Tibial artery (tissue), 4 donors: ENCODE data around the gene RNASET2.

Source experiments
- DNase-seq, 2 donors: peaks; one replicate each; pipeline ENCODE4 v3.0.0-alpha.2; 2019
- H3K27ac ChIP-seq, 2 donors: fragments of 200-600 bp; sonication (generic) in 1 of 2; 1 replicate in 1 of 2; 2 replicates in 1 of 2; pipeline ENCODE4 v1.5.1; 2018 to 2019; ENCODE audit warnings: mild to moderate bottlenecking in 1 of 2
- H3K27me3 ChIP-seq, 2 donors: fragments of 200-600 bp; sonication (generic) in 1 of 2; one replicate each; pipeline versions ENCODE4 v1.5.1 to v1.6.0; 2016 to 2019
- H3K36me3 ChIP-seq, 3 donors: fragments of 200-600 bp; sonication (generic) in 2 of 3; one replicate each; pipeline ENCODE4 v1.5.1; 2016 to 2019; ENCODE audit warnings: mild to moderate bottlenecking in 2 of 3
- H3K4me1 ChIP-seq, 4 donors: fragments of 200-600 bp; sonication (generic) in 2 of 4; 1 replicate in 3 of 4; 2 replicates in 1 of 4; pipeline ENCODE4 v1.5.1; 2016 to 2019
- H3K4me3 ChIP-seq, 2 donors: fragments of 200-600 bp; sonication (generic) in 1 of 2; 1 replicate in 1 of 2; 2 replicates in 1 of 2; pipeline ENCODE4 v1.5.1; 2018 to 2019; ENCODE audit warnings: mild to moderate bottlenecking in 2 of 2
- H3K9me3 ChIP-seq, 3 donors: fragments of 200-600 bp; sonication (generic) in 1 of 3; one replicate each; pipeline ENCODE4 v1.5.1; 2016 to 2019
- intact Hi-C: fragments of 100-400 bp; cut with DNase I; formaldehyde crosslinking; loops from one replicate; pipeline ENCODE4 v1.15.0; 2023; ENCODE audit warnings: low total_unique reads
- TF ChIP-seq, protein P1 (sequence below), 2 experiments: fragments of 200-600 bp in 1 of 2; fragments of 450-650 bp in 1 of 2; IDR thresholded peaks; one replicate each; pipeline ENCODE4 v1.5.1; 2017 to 2019; ENCODE audit warnings: antibody characterized with exemption in 2 of 2, mild to moderate bottlenecking in 1 of 2, moderate library complexity in 1 of 2

Gene RNASET2

DNA sequence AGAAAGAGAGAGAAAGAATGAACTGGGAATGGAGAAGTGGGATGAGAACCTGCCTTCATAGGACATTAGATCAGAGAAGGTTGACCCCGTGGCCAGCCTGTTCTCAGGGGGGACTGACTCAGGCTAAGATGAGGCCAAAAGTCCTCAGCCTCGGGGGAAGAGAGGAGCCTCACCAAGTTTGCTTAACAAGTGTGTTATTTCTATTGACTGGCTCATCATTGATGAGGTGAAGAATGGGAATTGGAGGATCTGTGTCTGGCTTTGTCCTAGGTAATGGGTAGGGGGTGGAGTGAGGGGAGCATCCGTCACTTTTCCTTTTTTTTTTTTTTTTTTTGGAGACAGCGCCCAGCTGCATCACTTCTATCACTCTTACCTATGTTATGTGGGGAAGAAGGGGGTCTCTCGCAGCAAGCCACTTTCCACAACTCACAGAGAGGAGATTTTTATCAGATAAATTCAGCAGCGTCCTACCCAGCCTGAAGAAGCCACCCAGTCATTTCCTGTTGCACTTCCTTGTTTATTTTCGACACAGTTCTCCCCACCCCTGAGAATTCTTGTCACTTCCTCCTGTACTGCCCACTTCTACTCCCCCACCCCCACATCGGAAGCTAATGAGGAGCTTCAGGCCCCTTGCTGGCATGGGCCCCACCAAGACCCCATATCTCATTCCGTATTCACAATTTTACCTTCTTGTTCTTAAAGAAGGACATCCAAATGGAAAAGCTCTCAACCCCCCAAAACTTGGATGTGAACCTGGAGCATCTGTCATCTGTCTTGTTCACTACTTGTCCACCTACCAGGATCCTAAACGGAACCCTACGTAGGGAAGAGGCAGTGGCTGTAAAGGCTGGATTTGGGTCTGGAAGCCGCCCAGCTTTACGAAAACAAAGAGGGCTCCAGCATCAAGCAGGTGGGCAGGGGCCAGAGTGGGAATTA lies 2.8 kb upstream of the RNASET2 start:
- H3K27ac ChIP-seq: no peak overlapping the region
- no peaks in the 10 kb centered on the region for H3K9me3 ChIP-seq
- no peaks in the 10 kb centered on the region for H3K27me3 ChIP-seq
- intact Hi-C loops: no loop called here
- TF ChIP-seq, protein P1, sequence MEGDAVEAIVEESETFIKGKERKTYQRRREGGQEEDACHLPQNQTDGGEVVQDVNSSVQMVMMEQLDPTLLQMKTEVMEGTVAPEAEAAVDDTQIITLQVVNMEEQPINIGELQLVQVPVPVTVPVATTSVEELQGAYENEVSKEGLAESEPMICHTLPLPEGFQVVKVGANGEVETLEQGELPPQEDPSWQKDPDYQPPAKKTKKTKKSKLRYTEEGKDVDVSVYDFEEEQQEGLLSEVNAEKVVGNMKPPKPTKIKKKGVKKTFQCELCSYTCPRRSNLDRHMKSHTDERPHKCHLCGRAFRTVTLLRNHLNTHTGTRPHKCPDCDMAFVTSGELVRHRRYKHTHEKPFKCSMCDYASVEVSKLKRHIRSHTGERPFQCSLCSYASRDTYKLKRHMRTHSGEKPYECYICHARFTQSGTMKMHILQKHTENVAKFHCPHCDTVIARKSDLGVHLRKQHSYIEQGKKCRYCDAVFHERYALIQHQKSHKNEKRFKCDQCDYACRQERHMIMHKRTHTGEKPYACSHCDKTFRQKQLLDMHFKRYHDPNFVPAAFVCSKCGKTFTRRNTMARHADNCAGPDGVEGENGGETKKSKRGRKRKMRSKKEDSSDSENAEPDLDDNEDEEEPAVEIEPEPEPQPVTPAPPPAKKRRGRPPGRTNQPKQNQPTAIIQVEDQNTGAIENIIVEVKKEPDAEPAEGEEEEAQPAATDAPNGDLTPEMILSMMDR (IDR thresholded peaks at IDR 0.05): no peak
- DNase-seq: peak in 1 of 2 donors; percentile 29
- H3K4me1 ChIP-seq: peaks cover 0 to 17% (median 14%) of the 10 kb centered on the region in 4 donors
- H3K4me3 ChIP-seq: no peak overlapping the region
- H3K36me3 ChIP-seq: no peaks in the 10 kb centered on the region

DNA sequence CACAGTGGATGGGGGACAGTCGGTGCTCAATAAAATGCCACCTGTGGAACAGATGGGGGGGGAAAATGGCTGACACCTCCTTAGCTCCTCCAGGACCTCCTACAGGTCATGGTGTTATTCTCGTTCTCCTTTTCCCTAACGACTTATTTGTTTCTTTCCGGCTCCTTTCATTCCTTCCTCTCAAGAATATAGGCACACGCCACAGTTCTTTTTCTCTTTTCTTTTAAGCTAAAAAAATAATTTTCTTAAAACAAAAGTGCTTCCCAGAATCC lies 1.4 kb upstream of the RNASET2 start:
- intact Hi-C loops: loop anchor here (2.0 kb wide), 1 partner anchor 41 kb away; the partner anchor contains the start of gene CEP43
- Histone ChIP-seq H3K36me3 (no peaks in the 10 kb centered on the region), H3K4me1 (peaks cover 0 to 17% (median 14%) of the 10 kb centered on the region in 4 donors), H3K27me3 (no peaks in the 10 kb centered on the region), H3K4me3 (no peak overlapping the region), H3K9me3 (no peaks in the 10 kb centered on the region), H3K27ac (peak overlapping the region in 1 of 2 donors; percentile 87)
- no peak for DNase-seq
- TF ChIP-seq, protein P1 (IDR thresholded peaks at IDR 0.05): no peak

DNA sequence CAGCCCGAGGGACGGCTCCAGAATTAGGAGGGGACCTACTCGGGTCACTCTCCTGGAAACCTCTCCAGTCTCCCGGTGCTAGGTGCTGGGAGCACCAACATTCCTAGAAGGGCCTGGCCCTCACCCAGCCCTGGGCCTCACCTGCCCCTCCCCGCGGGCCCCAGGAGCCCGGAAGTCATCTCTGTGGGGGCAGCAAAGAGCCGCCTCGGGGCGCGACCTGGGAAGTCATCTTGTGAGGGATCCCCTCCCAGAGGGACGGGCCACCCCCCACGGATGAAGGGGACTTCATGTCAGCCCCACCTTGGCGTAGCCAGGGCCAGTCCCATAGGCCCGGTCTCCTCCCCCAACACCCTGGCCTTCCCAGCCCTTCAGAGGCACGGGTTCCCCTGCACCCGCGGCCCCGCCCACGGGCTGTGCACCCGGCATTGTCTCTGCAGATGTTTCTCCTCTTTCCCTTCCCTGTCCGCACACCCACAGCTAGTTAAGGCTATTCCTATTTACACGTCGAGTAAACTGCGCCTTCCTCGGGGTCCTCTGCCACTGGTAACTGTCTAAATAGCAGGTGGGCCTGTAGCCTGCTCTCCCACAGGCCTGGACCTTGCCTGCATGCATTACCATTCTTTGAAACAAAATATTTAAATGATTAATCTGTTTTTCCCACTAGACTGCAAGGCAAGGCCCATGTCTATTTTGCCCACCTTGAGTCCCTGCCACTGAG lies 896 bp upstream of the RNASET2 start:
- H3K27me3 ChIP-seq: no peaks in the 10 kb centered on the region
- H3K27ac ChIP-seq: peak overlapping the region; percentile 84 to 87
- no peaks in the 10 kb centered on the region for H3K9me3 ChIP-seq
- intact Hi-C loops: loop anchor here (2.0 kb wide), 1 partner anchor 42 kb away; the partner anchor contains the start of gene CEP43
- peaks cover 0 to 2% (median 0%) of the 10 kb centered on the region in 3 donors for H3K36me3 ChIP-seq
- H3K4me3 ChIP-seq: peak overlapping the region; percentile 78 to 79
- H3K4me1 ChIP-seq: peaks cover 0 to 17% (median 14%) of the 10 kb centered on the region in 4 donors
- TF ChIP-seq, protein P1 (IDR thresholded peaks at IDR 0.05): no peak
- DNase-seq: peak; percentile 64 to 77

DNA sequence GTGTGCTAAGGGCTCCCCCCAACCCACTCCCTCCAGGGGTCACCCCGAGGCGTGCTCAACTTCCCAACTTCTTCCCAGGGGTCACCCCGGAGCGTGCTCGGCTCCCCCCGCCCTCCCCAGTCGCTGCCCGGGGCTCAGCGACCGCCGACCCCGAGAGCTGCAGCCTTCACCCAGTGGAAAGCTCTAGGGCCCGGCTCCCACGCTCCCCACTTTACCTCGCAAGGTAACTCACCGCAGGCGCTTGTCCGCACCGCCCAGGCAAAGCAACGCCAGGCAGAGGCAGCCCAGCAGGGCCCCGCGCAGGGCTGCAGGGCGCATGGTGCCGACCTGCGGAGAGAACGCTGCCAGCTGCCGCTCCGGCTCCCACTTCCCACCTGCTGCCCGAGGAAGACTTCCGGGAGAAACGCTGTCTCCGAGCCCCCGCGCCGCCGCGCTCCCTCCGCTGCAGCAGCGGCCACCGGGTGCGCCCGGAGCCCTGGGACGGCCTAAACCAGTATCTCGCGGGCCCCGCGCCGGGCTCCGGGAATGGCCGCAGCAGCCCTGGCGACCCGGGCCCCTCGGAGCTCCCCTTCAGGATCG lies 396 bp downstream of the RNASET2 start:
- TF ChIP-seq, protein P1 (IDR thresholded peaks at IDR 0.05): no peak
- Histone ChIP-seq H3K27ac (peak overlapping the region; percentile 84 to 87), H3K27me3 (no peaks in the 10 kb centered on the region), H3K4me3 (peak overlapping the region; percentile 78 to 79), H3K9me3 (no peaks in the 10 kb centered on the region), H3K4me1 (peaks cover 0 to 17% (median 14%) of the 10 kb centered on the region in 4 donors), H3K36me3 (peaks cover 0 to 10% (median 0%) of the 10 kb centered on the region in 3 donors)
- intact Hi-C loops: loop anchor here (2.0 kb wide), 1 partner anchor 43 kb away; the partner anchor contains the start of gene CEP43
- DNase-seq: no peak

DNA sequence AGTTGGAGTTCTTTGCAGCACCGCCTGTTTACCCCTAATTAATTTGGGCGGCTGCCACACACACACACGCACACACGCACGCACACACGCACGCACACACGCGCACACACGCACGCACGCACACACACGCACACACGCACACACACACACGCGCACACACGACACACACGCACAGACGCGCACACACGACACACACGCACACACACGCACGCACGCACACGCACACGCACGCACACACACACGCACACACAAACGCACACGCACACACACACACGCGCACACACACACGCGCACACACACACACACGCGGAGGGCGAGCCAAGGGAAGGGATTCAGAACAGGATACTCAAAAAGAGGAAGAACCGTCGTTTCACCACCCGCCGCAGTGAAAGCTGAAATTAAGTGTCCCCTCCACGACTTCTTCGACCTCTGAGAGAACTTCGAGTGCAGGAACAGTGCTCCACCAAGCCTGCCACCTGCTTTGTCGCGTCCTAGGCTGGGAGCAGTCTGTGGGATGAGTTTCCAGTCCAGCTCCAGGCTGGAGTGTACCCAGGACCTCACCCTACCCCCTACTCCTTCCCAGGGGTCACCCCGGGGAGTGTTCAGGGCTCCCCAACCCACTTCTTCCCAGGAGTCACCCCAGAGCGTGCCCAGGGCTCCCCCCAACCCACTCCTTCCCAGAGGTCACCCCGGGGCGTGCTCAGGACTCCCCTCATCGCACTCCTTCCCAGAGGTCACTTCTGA lies 1.1 kb downstream of the RNASET2 start:
- Histone ChIP-seq H3K4me3 (peak overlapping the region; percentile 78 to 79), H3K9me3 (no peaks in the 10 kb centered on the region), H3K36me3 (peaks cover 0 to 16% (median 0%) of the 10 kb centered on the region in 3 donors), H3K27ac (peak overlapping the region; percentile 84 to 87), H3K27me3 (no peaks in the 10 kb centered on the region), H3K4me1 (peaks cover 0 to 17% (median 14%) of the 10 kb centered on the region in 4 donors)
- intact Hi-C loops: no loop called here
- TF ChIP-seq, protein P1 (IDR thresholded peaks at IDR 0.05): no peak
- DNase-seq: peak in 1 of 2 donors; percentile 58
